Measurements from ENCODE around the gene MYNN.
A peak's percentile ranks its signal among the peaks of the same experiment; 100 is the strongest.
"Not testable (repeated sequence)": the region's sequence is repeated elsewhere in the genome, so short reads cannot be mapped to it uniquely, and the experiment has no call there.

Gene MYNN

GRCh38 chr3:169772897-169773816, at the start of gene MYNN:
Gene MYNN, plus strand, starts transcription at chr3:169773396. Its CDS starts 900 bp downstream, at chr3:169774296.
- DNase-seq: peak; percentile 92 to 93

GRCh38 chr3:169731857-169732256, 41.3 kb upstream of the MYNN start:
- not testable (repeated sequence) for DNase-seq

- DNase-seq: no peak
Measured at GRCh38 chr3:169739067-169739466, 34.1 kb upstream of the MYNN start.

GRCh38 chr3:169744366-169745054, 28.7 kb upstream of the MYNN start:
- no peak for DNase-seq

- no peak for DNase-seq
Measured at GRCh38 chr3:169746924-169747323, 26.3 kb upstream of the MYNN start.

- no peak for DNase-seq
Measured at GRCh38 chr3:169748670-169749069, 24.5 kb upstream of the MYNN start.

GRCh38 chr3:169750665-169751064, 22.5 kb upstream of the MYNN start:
- no peak for DNase-seq

- no peak for DNase-seq
Measured at GRCh38 chr3:169751875-169752274, 21.3 kb upstream of the MYNN start.

GRCh38 chr3:169754711-169755110, 18.5 kb upstream of the MYNN start:
- DNase-seq: no peak

- DNase-seq: no peak
Measured at GRCh38 chr3:169755488-169755887, 17.7 kb upstream of the MYNN start.

GRCh38 chr3:169758359-169758994, 14.7 kb upstream of the MYNN start:
- no peak for DNase-seq

GRCh38 chr3:169759256-169759655, 13.9 kb upstream of the MYNN start:
- no peak for DNase-seq

GRCh38 chr3:169760479-169760878, 12.7 kb upstream of the MYNN start:
- DNase-seq: no peak

GRCh38 chr3:169764312-169764881, 8.8 kb upstream of the MYNN start:
- DNase-seq: peak; percentile 65 to 71

GRCh38 chr3:169764882-169765612, 8.1 kb upstream of the MYNN start, which contains the start of gene TERC:
Gene TERC, minus strand, starts transcription at chr3:169765060.
- DNase-seq: peak; percentile 90 to 91

GRCh38 chr3:169769287-169770181, 3.7 kb upstream of the MYNN start, which contains the start of gene ACTRT3:
Gene ACTRT3, minus strand, starts transcription at chr3:169769561. Its CDS starts 41 bp downstream, at chr3:169769520.
- DNase-seq: peak; percentile 66 to 71

- DNase-seq: peak; percentile 60 to 68
Measured at GRCh38 chr3:169771497-169772304, 1.5 kb upstream of the MYNN start.

- peak; percentile 69 to 71 for DNase-seq
Measured at GRCh38 chr3:169772305-169772896, 795 bp upstream of the MYNN start.

- no peak for DNase-seq
Measured at GRCh38 chr3:169774186-169774585, 990 bp downstream of the MYNN start.

GRCh38 chr3:169777822-169778221, 4.6 kb downstream of the MYNN start:
- no peak for DNase-seq
